Vagina (tissue), 2 donors: ENCODE measurements around the gene ALK.

Experiments used
- CTCF ChIP-seq, 3 experiments: fragments of 450-650 bp in 2 of 3; fragments of 200-600 bp in 1 of 3; sonication (generic) in 1 of 3; IDR thresholded peaks; one replicate each; pipeline ENCODE4 v1.5.1; 2017 to 2019; ENCODE audit warnings: antibody characterized with exemption in 3 of 3, mild to moderate bottlenecking in 2 of 3, moderate library complexity in 2 of 3
- POLR2A ChIP-seq, 2 donors: fragments of 450-650 bp; IDR thresholded peaks; one replicate each; pipeline ENCODE4 v1.6.1; 2017; ENCODE audit warnings: antibody characterized with exemption in 2 of 2, mild to moderate bottlenecking in 2 of 2, moderate library complexity in 2 of 2

- TF ChIP-seq CTCF (IDR thresholded peaks at IDR 0.05) (no peak), POLR2A (IDR thresholded peaks at IDR 0.05) (no peak)
These were observed 461.8 kb downstream of the ALK start for GRCh38 chr2:29459445-29460179.
